GM18873 (cell line): ENCODE results near the gene HCAR3.
"Not testable (repeated sequence)": the region's sequence is repeated elsewhere in the genome, so short reads cannot be mapped to it uniquely, and the experiment has no call there.

Source experiments
- ATAC-seq: cut with Tn5 transposase; IDR thresholded peaks from one replicate; pipeline ENCODE4 v1.9.1; 2021; ENCODE audit warnings: mild to moderate bottlenecking, moderate library complexity, moderate number of reproducible peaks; ENCODE audit not compliant: unreplicated experiment, low FRiP score

Gene HCAR3

GRCh38 chr12:122724641-122725243 is 8.1 kb upstream of the HCAR3 start:
- ATAC-seq: no peak

- no peak for ATAC-seq
Measured at GRCh38 chr12:122722387-122722786, 5.8 kb upstream of the HCAR3 start.

GRCh38 chr12:122721057-122721545 is 4.5 kb upstream of the HCAR3 start:
- ATAC-seq: no peak

- not testable (repeated sequence) for ATAC-seq
Measured at GRCh38 chr12:122715211-122715610, 1.4 kb downstream of the HCAR3 start.

DNA sequence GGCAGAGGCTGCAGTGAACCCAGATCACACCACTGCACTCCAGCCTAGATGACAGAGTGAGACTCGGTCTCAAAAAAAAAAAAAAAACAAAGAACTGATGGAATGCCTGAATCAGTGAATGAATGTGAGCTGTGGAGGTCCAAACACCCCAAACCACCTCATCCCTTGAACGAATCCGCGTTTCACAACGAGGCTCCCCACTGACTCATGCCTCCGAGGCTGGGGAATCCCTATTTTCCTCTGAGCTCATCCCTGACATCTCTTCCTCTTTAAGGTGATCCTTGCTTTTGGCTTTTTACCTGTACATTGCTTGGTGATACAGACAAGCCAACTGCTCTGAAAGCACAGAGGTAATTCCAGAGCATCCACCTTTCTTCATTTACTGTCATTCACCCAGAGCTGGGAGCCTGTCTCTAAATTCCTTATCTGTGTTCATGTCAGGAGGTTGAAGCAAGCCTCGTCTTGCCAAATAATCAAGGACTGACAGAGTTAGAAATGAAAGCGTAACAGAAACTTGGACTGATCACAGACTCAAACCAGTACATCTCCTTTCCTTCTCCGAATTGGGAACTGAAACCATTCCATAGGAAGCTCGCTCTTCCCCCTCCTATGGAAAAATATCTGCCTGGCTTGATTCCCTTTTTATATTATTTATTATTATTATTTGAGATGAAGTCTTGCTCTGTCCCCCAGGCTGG is 3.0 kb downstream of the HCAR3 start:
- ATAC-seq: not testable (repeated sequence)

GRCh38 chr12:122711266-122711665 is 5.3 kb downstream of the HCAR3 start:
- ATAC-seq: not testable (repeated sequence)

GRCh38 chr12:122710341-122710740 is 6.3 kb downstream of the HCAR3 start:
- not testable (repeated sequence) for ATAC-seq

DNA sequence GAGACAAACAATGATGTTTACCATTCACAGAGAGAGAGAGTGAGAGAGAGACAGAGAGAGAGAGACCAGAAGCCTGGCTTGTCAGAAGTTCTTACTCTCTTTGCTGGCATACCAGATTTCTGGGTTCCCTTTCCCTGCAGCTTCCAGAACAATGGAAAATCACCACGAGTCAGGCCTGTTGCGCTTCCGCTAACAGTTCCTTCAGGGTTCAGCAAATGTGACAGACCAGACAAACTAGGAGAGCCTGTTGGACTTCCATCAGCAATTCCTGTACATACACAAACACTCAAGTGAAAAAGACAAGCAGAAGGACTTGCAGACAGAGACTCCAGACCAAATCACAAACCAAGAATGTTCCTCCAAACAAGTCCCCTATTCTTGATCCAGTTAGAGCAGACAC is 7.3 kb downstream of the HCAR3 start:
- ATAC-seq: not testable (repeated sequence)

- ATAC-seq: not testable (repeated sequence)
Measured at GRCh38 chr12:122703841-122704240, 12.8 kb downstream of the HCAR3 start.

DNA sequence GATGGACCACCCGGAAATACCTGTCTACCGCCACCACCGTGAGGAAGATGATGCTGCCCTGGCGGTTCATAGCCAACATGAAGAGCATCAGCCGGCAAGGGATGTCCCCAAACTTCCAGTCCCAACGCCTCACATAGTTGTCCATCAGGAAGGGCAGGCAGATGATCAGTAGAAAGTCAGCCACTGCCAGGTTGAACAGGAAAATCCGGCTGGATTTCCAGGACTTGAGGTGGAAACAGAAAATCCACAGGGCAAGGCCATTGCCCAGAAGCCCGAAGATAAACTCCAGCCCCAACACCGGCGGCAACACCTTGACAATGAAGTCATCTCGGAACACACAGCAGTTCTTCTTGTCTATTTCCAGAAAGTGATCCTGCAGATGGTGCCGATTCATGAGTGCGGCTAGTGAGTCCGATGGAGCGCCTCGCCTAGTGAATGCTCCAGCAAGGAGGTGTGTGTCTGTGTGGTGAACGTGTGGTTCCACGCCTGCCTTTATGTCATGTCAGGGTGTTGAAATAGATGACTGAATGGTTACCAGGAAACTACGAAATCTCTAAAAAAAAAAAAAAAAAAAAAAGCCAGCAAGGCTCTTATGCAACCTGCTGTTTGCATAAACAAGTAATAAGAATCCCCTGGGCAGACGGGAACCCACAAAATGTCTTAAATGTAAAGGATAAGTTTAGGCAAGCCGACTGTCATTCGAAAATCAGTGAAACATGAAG is 13.6 kb downstream of the HCAR3 start, which contains the start of gene HCAR2:
Gene HCAR2 (minus strand): TSS at position 468 of the 722 bp plus-strand sequence. CDS start 74 bp downstream, at position 394.
- ATAC-seq: not testable (repeated sequence)

DNA sequence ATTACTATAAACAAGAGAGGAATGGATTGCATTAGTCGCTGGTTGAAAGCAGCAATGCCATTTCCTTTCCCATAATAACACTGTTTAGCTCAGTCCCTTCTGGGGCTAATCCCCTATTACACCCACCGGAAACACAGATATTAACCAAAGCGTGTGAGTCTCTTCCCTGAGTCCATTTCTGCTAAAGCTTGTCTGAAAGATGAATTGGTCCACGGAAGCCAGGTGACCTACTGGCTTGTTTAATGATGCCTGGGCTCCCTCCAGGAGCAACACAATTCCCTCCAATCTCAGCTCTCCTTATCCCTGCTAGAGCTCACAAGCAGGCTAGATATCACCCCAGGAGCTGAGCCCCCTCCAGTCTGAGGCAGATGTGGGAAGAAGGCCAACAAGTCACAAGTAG is 15.1 kb downstream of the HCAR3 start:
- ATAC-seq: not testable (repeated sequence)

DNA sequence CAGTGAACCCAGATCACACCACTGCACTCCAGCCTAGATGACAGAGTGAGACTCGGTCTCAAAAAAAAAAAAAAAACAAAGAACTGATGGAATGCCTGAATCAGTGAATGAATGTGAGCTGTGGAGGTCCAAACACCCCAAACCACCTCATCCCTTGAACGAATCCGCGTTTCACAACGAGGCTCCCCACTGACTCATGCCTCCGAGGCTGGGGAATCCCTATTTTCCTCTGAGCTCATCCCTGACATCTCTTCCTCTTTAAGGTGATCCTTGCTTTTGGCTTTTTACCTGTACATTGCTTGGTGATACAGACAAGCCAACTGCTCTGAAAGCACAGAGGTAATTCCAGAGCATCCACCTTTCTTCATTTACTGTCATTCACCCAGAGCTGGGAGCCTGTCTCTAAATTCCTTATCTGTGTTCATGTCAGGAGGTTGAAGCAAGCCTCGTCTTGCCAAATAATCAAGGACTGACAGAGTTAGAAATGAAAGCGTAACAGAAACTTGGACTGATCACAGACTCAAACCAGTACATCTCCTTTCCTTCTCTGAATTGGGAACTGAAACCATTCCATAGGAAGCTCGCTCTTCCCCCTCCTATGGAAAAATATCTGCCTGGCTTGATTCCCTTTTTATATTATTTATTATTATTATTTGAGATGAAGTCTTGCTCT is 16.4 kb downstream of the HCAR3 start:
- not testable (repeated sequence) for ATAC-seq

GRCh38 chr12:122696922-122697321 is 19.7 kb downstream of the HCAR3 start:
- not testable (repeated sequence) for ATAC-seq

- no peak for ATAC-seq
Measured at GRCh38 chr12:122691566-122691965, 25.0 kb downstream of the HCAR3 start.

DNA sequence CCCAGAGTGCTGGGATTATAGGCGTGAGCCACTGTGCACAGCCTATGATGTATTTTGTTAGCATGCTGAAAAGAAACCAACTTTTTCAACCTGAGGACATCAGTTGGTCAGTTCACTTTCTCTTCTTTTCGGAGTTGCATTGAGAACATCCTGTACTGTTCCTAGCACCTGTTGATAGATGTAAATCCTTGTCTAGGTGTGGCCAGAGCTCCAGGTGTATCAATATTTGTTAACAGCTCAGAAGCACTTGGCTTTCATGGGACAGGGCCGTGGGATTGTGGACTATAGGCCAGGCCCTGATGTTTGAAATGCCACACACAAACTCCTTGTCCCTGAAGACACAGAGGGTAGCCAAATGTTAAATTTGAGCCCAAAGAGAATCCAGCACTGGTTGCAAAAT is 28.3 kb downstream of the HCAR3 start:
- ATAC-seq: no peak

DNA sequence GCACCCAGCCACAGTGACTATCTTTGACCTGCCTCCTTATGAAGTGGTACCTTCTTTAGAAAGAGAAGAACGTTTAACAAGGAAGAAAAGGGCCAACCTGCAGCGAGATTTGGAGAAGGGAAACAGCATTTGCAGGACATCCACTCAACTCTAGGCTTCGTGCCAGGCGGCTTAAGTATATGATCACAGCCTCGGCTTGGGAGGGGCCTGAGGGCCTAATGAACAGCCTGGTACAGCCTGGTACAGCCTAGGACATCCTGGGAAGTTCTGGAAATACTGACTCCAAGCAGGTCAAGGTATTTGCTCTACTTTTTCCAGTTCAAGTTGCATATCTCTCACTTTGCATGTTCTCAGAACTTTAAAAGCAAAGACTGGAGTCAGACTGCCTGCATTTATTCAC is 29.5 kb downstream of the HCAR3 start:
- ATAC-seq: no peak

GRCh38 chr12:122686538-122686937 is 30.1 kb downstream of the HCAR3 start:
- ATAC-seq: no peak

DNA sequence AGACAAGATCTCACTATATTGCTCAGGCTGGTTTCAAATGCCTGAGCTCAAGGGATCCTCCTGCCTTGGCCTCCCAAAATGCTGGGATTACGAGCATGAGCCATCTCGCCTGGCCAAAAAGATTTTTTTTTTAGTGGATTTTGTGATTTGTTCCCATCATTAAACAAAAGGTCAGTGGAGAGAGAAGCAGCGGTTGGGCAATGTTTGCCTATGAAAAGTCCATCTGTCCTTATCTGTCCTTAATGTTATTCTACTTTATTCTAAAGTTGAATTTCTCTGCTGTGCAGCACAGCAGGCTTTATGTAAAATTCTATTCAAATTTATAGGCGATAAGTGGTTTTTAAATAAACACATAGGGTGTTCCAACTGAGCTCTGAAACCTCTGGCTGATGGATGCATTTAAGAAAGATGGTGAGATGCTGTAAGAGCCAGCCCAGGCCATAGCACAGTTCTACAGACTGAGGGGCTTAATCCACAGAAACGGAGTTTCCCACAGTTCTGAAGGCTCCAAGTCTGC is 32.3 kb downstream of the HCAR3 start:
- no peak for ATAC-seq

GRCh38 chr12:122681814-122682213 is 34.8 kb downstream of the HCAR3 start:
- no peak for ATAC-seq

DNA sequence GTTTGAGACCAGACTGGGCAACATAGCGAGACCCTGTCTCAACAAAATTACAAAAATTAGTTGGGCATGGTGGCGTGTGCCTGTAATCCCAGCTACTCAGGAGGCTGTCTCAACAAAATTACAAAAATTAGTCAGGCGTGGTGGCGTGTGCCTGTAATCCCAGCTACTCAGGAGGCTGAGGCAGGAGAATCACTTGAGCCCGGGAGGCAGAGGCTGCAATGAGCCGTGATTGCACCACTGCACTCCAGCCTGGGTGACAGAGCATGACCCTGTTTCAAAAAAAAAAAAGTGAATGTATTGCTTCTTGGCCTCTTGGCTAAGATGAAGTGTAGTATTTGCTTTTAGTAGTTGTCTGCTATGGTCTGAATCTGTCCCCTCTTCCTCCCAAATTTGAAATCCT is 35.6 kb downstream of the HCAR3 start:
- ATAC-seq: not testable (repeated sequence)
